ENCODE measurements around the gene STRIT1. TPM values are rescaled to one million over a fixed set of nuclear protein-coding genes. Genes with fewer than 3 reads are reported as not detected.

The STRIT1 gene
- total and polyA plus RNA-seq, 2 donors (not counting 1 experiment from before 2014, with no cell fraction given): not detected

GRCh38 chr3:155244216-155244615 lies 49.3 kb downstream of the STRIT1 start:
- Mint-ChIP-seq H3K4me3 (no peak overlapping the region), H3K27ac (no peak overlapping the region), H3K4me1 (no peaks in the 10 kb centered on the region), H3K27me3 (no peaks in the 10 kb centered on the region), H3K9me3 (ENCODE audit: insufficient read depth) (no peaks in the 10 kb centered on the region)
- H3K36me3 ChIP-seq (replicated peaks in 1 of 2; ENCODE audit: control extremely low read depth in 1 of 2, control insufficient read depth in 1 of 2, extremely low read depth in 1 of 2, insufficient read depth in 2 of 2, low read length in 1 of 2): no peaks in the 10 kb centered on the region
- intact Hi-C loops (cut with micrococcal nuclease): no loop called here
- no peaks in the 10 kb centered on the region for H3K4me1 ChIP-seq (ENCODE audit: control insufficient read depth in 2 of 2, insufficient read depth in 2 of 2, low read length in 2 of 2)
- ChIA-PET CTCF (no interaction called here), POLR2A (no interaction called here)
- ATAC-seq (ENCODE audit: low read depth) (no peak), DNase-seq (no peak)
- no peak overlapping the region for H3K4me3 ChIP-seq (ENCODE audit: control extremely low read depth in 1 of 5, extremely low read depth in 1 of 5, insufficient read depth in 1 of 5, low read depth in 2 of 5, low read length in 4 of 5)
- TF ChIP-seq EZH2 (IDR thresholded peaks at IDR 0.05; ENCODE audit: borderline replicate concordance, insufficient read depth, low read depth, low read length, poor library complexity, severe bottlenecking) (no peak), CTCF (IDR thresholded peaks at IDR 0.05) (no peak)
- H3K79me2 ChIP-seq (ENCODE audit: control insufficient read depth, insufficient read depth, low read length): no peaks in the 10 kb centered on the region
- H4K20me1 ChIP-seq (ENCODE audit: control insufficient read depth, insufficient read depth, low read length, poor library complexity, severe bottlenecking): no peaks in the 10 kb centered on the region
- no peak overlapping the region for H2AFZ ChIP-seq (ENCODE audit: insufficient read depth, low read depth, low read length, poor library complexity, severe bottlenecking)
- H3K4me2 ChIP-seq (replicated peaks; ENCODE audit: low read depth, low read length, poor library complexity, severe bottlenecking): no peak overlapping the region
- H3K9ac ChIP-seq (ENCODE audit: low read length): no peak overlapping the region
- H3K9me3 ChIP-seq (ENCODE audit: control extremely low read depth in 1 of 3, control insufficient read depth in 2 of 3, insufficient read depth in 1 of 3, low read length in 2 of 3): peaks cover 0 to 3% (median 0%) of the 10 kb centered on the region in 3 donors
- H3K27ac ChIP-seq (ENCODE audit: low read length in 2 of 2): no peak overlapping the region
- no peaks in the 10 kb centered on the region for H3K27me3 ChIP-seq (replicated peaks in 1 of 4; ENCODE audit: control extremely low read depth in 1 of 4, control insufficient read depth in 3 of 4, insufficient read depth in 4 of 4, low read length in 3 of 4)
- 0% methylated on average over 1 of the region's 1 CpG for WGBS (ENCODE audit: insufficient coverage)

GRCh38 chr3:155243512-155243921 lies 50.0 kb downstream of the STRIT1 start:
- no peaks in the 10 kb centered on the region for H3K27me3 Mint-ChIP-seq

More at GRCh38 chr3:155243512-155243921, 50.0 kb downstream of the STRIT1 start:
- no peaks in the 10 kb centered on the region for H3K4me1 ChIP-seq (ENCODE audit: control insufficient read depth in 2 of 2, insufficient read depth in 2 of 2, low read length in 2 of 2)
- Mint-ChIP-seq H3K4me3 (no peak overlapping the region), H3K9me3 (ENCODE audit: insufficient read depth) (no peaks in the 10 kb centered on the region), H3K4me1 (no peaks in the 10 kb centered on the region), H3K27ac (no peak overlapping the region)
- no peak for DNase-seq
- intact Hi-C loops (cut with micrococcal nuclease): no loop called here
- ATAC-seq (ENCODE audit: low read depth): no peak
- no peak overlapping the region for H3K4me3 ChIP-seq (ENCODE audit: control extremely low read depth in 1 of 5, extremely low read depth in 1 of 5, insufficient read depth in 1 of 5, low read depth in 2 of 5, low read length in 4 of 5)
- H3K27ac ChIP-seq (ENCODE audit: low read length in 2 of 2): no peak overlapping the region
- H4K20me1 ChIP-seq (ENCODE audit: control insufficient read depth, insufficient read depth, low read length, poor library complexity, severe bottlenecking): no peaks in the 10 kb centered on the region
- ChIA-PET POLR2A (no interaction called here), CTCF (no interaction called here)
- H3K9ac ChIP-seq (ENCODE audit: low read length): no peak overlapping the region
- no peaks in the 10 kb centered on the region for H3K27me3 ChIP-seq (replicated peaks in 1 of 4; ENCODE audit: control extremely low read depth in 1 of 4, control insufficient read depth in 3 of 4, insufficient read depth in 4 of 4, low read length in 3 of 4)
- no peak overlapping the region for H3K4me2 ChIP-seq (replicated peaks; ENCODE audit: low read depth, low read length, poor library complexity, severe bottlenecking)
- H3K9me3 ChIP-seq (ENCODE audit: control extremely low read depth in 1 of 3, control insufficient read depth in 2 of 3, insufficient read depth in 1 of 3, low read length in 2 of 3): no peaks in the 10 kb centered on the region
- 100% methylated on average over 1 of the region's 2 CpGs for WGBS (ENCODE audit: insufficient coverage)
- no peak for TF ChIP-seq EZH2 (IDR thresholded peaks at IDR 0.05; ENCODE audit: borderline replicate concordance, insufficient read depth, low read depth, low read length, poor library complexity, severe bottlenecking)
- TF ChIP-seq CTCF (IDR thresholded peaks at IDR 0.05): no peak
- no peak overlapping the region for H2AFZ ChIP-seq (ENCODE audit: insufficient read depth, low read depth, low read length, poor library complexity, severe bottlenecking)
- H3K79me2 ChIP-seq (ENCODE audit: control insufficient read depth, insufficient read depth, low read length): no peaks in the 10 kb centered on the region
- H3K36me3 ChIP-seq (replicated peaks in 1 of 2; ENCODE audit: control extremely low read depth in 1 of 2, control insufficient read depth in 1 of 2, extremely low read depth in 1 of 2, insufficient read depth in 2 of 2, low read length in 1 of 2): no peaks in the 10 kb centered on the region

All from B cell (primary cell).